ENCODE results near the gene CDH26.

- TF ChIP-seq POLR2AphosphoS5 (IDR thresholded peaks at IDR 0.05) (no peak), EP300 (IDR thresholded peaks at IDR 0.05) (no peak)
- TF ChIP-seq, protein P1, sequence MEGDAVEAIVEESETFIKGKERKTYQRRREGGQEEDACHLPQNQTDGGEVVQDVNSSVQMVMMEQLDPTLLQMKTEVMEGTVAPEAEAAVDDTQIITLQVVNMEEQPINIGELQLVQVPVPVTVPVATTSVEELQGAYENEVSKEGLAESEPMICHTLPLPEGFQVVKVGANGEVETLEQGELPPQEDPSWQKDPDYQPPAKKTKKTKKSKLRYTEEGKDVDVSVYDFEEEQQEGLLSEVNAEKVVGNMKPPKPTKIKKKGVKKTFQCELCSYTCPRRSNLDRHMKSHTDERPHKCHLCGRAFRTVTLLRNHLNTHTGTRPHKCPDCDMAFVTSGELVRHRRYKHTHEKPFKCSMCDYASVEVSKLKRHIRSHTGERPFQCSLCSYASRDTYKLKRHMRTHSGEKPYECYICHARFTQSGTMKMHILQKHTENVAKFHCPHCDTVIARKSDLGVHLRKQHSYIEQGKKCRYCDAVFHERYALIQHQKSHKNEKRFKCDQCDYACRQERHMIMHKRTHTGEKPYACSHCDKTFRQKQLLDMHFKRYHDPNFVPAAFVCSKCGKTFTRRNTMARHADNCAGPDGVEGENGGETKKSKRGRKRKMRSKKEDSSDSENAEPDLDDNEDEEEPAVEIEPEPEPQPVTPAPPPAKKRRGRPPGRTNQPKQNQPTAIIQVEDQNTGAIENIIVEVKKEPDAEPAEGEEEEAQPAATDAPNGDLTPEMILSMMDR (IDR thresholded peaks at IDR 0.05), result no peak
Observed at GRCh38 chr20:60063739-60064380, 105.6 kb downstream of the CDH26 start.

Measured in sigmoid colon (tissue), 4 donors.